Neural cell (in vitro differentiated cells): ENCODE measurements around the gene ERN2. TPM values are rescaled to one million over a fixed set of nuclear protein-coding genes. Genes with fewer than 3 reads are reported as not detected.

ENCODE experiments used
- H2AFZ ChIP-seq: fragments of 200-600, 300-800 bp; sonication (generic), shearing (Covaris generic); 2 replicates; pipeline ENCODE4 v1.6.0; 2014; ENCODE audit warnings: low read depth, mild to moderate bottlenecking, antibody characterized with exemption, low read length, moderate library complexity
- H3F3A ChIP-seq: fragments of 200-600 bp; shearing (Covaris generic); 2 replicates; pipeline ENCODE4 v1.6.1; 2016; ENCODE audit warnings: mild to moderate bottlenecking, moderate library complexity, mixed read lengths, antibody characterized with exemption, low read length; ENCODE audit not compliant: insufficient read depth, poor library complexity, severe bottlenecking
- H3K27ac ChIP-seq: fragments of 200-600, 300-800 bp; sonication (generic), shearing (Covaris generic); 2 replicates; pipeline ENCODE4 v1.5.1; 2014; ENCODE audit warnings: mild to moderate bottlenecking, low read length, moderate library complexity
- H3K27me3 ChIP-seq: fragments of 300-800, 200-600 bp; sonication (generic), shearing (Covaris generic); 2 replicates; pipeline ENCODE4 v1.6.0; 2014; ENCODE audit warnings: mild to moderate bottlenecking, low read depth, low read length, moderate library complexity; ENCODE audit not compliant: insufficient read depth
- H3K36me3 ChIP-seq: fragments of 300-800, 200-600 bp; sonication (generic), shearing (Covaris generic); 2 replicates; pipeline ENCODE4 v1.5.1; 2014; ENCODE audit warnings: mild to moderate bottlenecking, antibody characterized with exemption, low read length, moderate library complexity; ENCODE audit not compliant: insufficient read depth
- H3K4me2 ChIP-seq: fragments of 300-800, 200-600 bp; sonication (generic), shearing (Covaris generic); 2 replicates; pipeline ENCODE4 v1.6.0; 2014; ENCODE audit warnings: mild to moderate bottlenecking, low read length
- H3K4me3 ChIP-seq: fragments of 300-800, 200-600 bp; sonication (generic), shearing (Covaris generic); 2 replicates; pipeline ENCODE4 v1.5.1; 2014; ENCODE audit warnings: mild to moderate bottlenecking, low read length, moderate library complexity
- H3K79me2 ChIP-seq: fragments of 200-600 bp; shearing (Covaris generic); replicated peaks from 2 replicates; pipeline ENCODE4 v1.6.0; 2014; ENCODE audit warnings: mild to moderate bottlenecking, low read length, moderate library complexity; ENCODE audit not compliant: insufficient read depth
- H3K9ac ChIP-seq: fragments of 300-800, 200-600 bp; sonication (generic), shearing (Covaris generic); 2 replicates; pipeline ENCODE4 v1.6.1; 2016; ENCODE audit warnings: mild to moderate bottlenecking, low read length, mixed read lengths
- H3K9me2 ChIP-seq: fragments of 200-600 bp; shearing (Covaris generic); 2 replicates; pipeline ENCODE4 v1.6.1; 2016; ENCODE audit warnings: mild to moderate bottlenecking, low read length, mixed read lengths; ENCODE audit not compliant: insufficient read depth
- H3K9me3 ChIP-seq: fragments of 200-600, 300-800 bp; sonication (generic), shearing (Covaris generic); 2 replicates; pipeline ENCODE4 v1.6.1; 2016; ENCODE audit warnings: mild to moderate bottlenecking, mixed run types, low read length, moderate library complexity, mixed read lengths
- H4K20me1 ChIP-seq: fragments of 200-600 bp; shearing (Covaris generic); 2 replicates; pipeline ENCODE4 v1.6.1; 2016; ENCODE audit warnings: mild to moderate bottlenecking, mixed run types; ENCODE audit not compliant: insufficient read depth
- EP300 ChIP-seq: fragments of 450-650 bp; conservative IDR thresholded peaks from 2 replicates; pipeline ENCODE4 v1.6.1; 2014; ENCODE audit warnings: antibody characterized with exemption, mild to moderate bottlenecking, moderate library complexity; ENCODE audit not compliant: poor library complexity, severe bottlenecking
- EZH2 ChIP-seq: fragments of 200-600, 300-800 bp; shearing (Covaris generic), sonication (generic); IDR thresholded peaks from 2 replicates; pipeline ENCODE4 v1.6.1; 2014; ENCODE audit warnings: antibody characterized with exemption, low read length, borderline replicate concordance, mild to moderate bottlenecking; ENCODE audit not compliant: insufficient read depth, poor library complexity, severe bottlenecking
- MXI1 ChIP-seq: fragments of 450-650 bp; conservative IDR thresholded peaks from 2 replicates; pipeline ENCODE4 v1.6.1; 2014; ENCODE audit warnings: antibody characterized with exemption, mild to moderate bottlenecking; ENCODE audit not compliant: poor library complexity, severe bottlenecking
- POLR2AphosphoS5 ChIP-seq: IDR thresholded peaks from 2 replicates; pipeline ENCODE4 v1.6.1; 2012
- RAD21 ChIP-seq: fragments of 450-650 bp; conservative IDR thresholded peaks from 2 replicates; pipeline ENCODE4 v1.6.1; 2014; ENCODE audit warnings: antibody characterized with exemption, mild to moderate bottlenecking, moderate library complexity
- SMC3 ChIP-seq: fragments of 450-650 bp; conservative IDR thresholded peaks from 2 replicates; pipeline ENCODE4 v1.6.1; 2014; ENCODE audit warnings: antibody characterized with exemption, mild to moderate bottlenecking, moderate library complexity; ENCODE audit not compliant: poor library complexity
- TAF1 ChIP-seq: IDR thresholded peaks from 2 replicates; pipeline ENCODE4 v1.6.1; 2012; ENCODE audit warnings: low read depth
- polyA plus RNA-seq: library from polyadenylated mRNA; depleted of rRNA; stranded (reverse); fragments of >200 nt; gene quantifications from 2 replicates; pipeline ENCODE4 v1.2.3, GENCODE V29; 2014
- TF ChIP-seq, protein P1 (sequence below): fragments of 450-650 bp; IDR thresholded peaks from 2 replicates; pipeline ENCODE4 v1.5.1; 2014; ENCODE audit warnings: antibody characterized with exemption, mild to moderate bottlenecking, moderate library complexity; ENCODE audit not compliant: poor library complexity, severe bottlenecking
- TF ChIP-seq, protein P2 (sequence below): IDR thresholded peaks from 2 replicates; pipeline ENCODE4 v1.6.1; 2012; ENCODE audit warnings: borderline replicate concordance

ERN2 gene
- polyA plus RNA-seq, 1 donor from 2014 or later, result not detected

DNA sequence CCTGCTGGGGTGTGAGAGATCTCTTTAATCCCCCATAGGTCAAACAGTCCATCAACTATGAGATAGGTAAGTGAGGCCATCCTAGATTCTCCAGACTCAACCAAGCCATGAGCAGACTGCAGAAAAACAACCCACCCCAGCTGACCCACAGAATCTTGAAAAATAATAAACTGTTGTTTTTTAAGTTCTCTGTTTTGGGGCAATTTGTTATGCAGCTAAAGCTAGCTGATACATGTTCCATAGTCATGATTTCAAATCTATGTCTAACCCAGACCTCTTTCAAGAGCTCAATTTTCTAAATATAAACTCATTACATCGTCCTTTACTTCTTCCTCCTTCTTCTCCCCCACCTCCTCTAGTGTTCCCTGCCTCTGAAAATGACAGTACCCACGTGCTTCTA is 10.1 kb downstream of the ERN2 start:
- no peak overlapping the region for H2AFZ ChIP-seq
- no peaks in the 10 kb centered on the region for H3K79me2 ChIP-seq
- no peaks in the 10 kb centered on the region for H3K36me3 ChIP-seq
- H3K4me3 ChIP-seq, result no peak overlapping the region
- TF ChIP-seq EP300 (no peak), RAD21 (no peak), TAF1 (no peak), SMC3 (no peak), EZH2 (no peak), POLR2AphosphoS5 (no peak), MXI1 (no peak)
- TF ChIP-seq, protein P1, sequence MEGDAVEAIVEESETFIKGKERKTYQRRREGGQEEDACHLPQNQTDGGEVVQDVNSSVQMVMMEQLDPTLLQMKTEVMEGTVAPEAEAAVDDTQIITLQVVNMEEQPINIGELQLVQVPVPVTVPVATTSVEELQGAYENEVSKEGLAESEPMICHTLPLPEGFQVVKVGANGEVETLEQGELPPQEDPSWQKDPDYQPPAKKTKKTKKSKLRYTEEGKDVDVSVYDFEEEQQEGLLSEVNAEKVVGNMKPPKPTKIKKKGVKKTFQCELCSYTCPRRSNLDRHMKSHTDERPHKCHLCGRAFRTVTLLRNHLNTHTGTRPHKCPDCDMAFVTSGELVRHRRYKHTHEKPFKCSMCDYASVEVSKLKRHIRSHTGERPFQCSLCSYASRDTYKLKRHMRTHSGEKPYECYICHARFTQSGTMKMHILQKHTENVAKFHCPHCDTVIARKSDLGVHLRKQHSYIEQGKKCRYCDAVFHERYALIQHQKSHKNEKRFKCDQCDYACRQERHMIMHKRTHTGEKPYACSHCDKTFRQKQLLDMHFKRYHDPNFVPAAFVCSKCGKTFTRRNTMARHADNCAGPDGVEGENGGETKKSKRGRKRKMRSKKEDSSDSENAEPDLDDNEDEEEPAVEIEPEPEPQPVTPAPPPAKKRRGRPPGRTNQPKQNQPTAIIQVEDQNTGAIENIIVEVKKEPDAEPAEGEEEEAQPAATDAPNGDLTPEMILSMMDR, result no peak
- TF ChIP-seq, protein P2, sequence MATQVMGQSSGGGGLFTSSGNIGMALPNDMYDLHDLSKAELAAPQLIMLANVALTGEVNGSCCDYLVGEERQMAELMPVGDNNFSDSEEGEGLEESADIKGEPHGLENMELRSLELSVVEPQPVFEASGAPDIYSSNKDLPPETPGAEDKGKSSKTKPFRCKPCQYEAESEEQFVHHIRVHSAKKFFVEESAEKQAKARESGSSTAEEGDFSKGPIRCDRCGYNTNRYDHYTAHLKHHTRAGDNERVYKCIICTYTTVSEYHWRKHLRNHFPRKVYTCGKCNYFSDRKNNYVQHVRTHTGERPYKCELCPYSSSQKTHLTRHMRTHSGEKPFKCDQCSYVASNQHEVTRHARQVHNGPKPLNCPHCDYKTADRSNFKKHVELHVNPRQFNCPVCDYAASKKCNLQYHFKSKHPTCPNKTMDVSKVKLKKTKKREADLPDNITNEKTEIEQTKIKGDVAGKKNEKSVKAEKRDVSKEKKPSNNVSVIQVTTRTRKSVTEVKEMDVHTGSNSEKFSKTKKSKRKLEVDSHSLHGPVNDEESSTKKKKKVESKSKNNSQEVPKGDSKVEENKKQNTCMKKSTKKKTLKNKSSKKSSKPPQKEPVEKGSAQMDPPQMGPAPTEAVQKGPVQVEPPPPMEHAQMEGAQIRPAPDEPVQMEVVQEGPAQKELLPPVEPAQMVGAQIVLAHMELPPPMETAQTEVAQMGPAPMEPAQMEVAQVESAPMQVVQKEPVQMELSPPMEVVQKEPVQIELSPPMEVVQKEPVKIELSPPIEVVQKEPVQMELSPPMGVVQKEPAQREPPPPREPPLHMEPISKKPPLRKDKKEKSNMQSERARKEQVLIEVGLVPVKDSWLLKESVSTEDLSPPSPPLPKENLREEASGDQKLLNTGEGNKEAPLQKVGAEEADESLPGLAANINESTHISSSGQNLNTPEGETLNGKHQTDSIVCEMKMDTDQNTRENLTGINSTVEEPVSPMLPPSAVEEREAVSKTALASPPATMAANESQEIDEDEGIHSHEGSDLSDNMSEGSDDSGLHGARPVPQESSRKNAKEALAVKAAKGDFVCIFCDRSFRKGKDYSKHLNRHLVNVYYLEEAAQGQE, result no peak
- H4K20me1 ChIP-seq, result no peaks in the 10 kb centered on the region
- H3K9me3 ChIP-seq, result no peaks in the 10 kb centered on the region
- H3K9ac ChIP-seq, result no peak overlapping the region
- no peaks in the 10 kb centered on the region for H3K9me2 ChIP-seq
- no peaks in the 10 kb centered on the region for H3F3A ChIP-seq
- no peak overlapping the region for H3K4me2 ChIP-seq
- H3K27ac ChIP-seq, result no peak overlapping the region
- no peaks in the 10 kb centered on the region for H3K27me3 ChIP-seq

DNA sequence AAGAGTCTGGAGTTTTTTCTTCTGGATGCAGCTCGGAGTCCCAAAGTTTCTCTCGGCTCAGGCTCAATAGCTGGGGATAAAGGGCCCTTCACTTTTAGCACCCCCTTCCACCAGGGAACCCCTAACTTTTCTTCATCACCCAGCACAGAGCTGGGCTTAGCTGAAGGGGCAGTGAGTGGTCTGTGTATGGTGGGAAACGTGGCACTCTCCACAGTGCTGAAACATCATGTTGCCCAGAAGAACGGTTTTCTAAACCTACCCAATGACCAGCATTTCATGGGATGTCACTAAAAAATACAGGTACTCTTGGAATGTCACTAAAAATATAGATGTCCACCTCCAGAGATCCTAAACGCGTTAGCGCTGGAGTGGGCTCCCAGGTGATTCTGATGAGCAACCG is 12.0 kb downstream of the ERN2 start:
- TF ChIP-seq RAD21 (no peak), POLR2AphosphoS5 (no peak), SMC3 (no peak), EP300 (no peak), TAF1 (no peak), MXI1 (no peak), EZH2 (no peak)
- TF ChIP-seq, protein P2, result no peak
- TF ChIP-seq, protein P1, result no peak
- no peaks in the 10 kb centered on the region for H3K27me3 ChIP-seq

More for the DNA sequence above, 12.0 kb downstream of the ERN2 start:
- Histone ChIP-seq H3K9ac (no peak overlapping the region), H3K9me3 (no peaks in the 10 kb centered on the region), H3K9me2 (no peaks in the 10 kb centered on the region), H3K36me3 (no peaks in the 10 kb centered on the region), H3K27ac (no peak overlapping the region), H3F3A (no peaks in the 10 kb centered on the region), H3K79me2 (no peaks in the 10 kb centered on the region), H4K20me1 (no peaks in the 10 kb centered on the region), H3K4me3 (no peak overlapping the region), H2AFZ (no peak overlapping the region), H3K4me2 (no peak overlapping the region)
